ENCODE results near the gene DCTN5. TPM values are rescaled to one million over a fixed set of nuclear protein-coding genes. Genes with fewer than 3 reads are reported as not detected.
"Not testable (repeated sequence)": the region's sequence is repeated elsewhere in the genome, so short reads cannot be mapped to it uniquely, and the experiment has no call there.

DCTN5 gene
- total and polyA plus RNA-seq, 10 donors: 11.9 to 62.5 (median 41.3) TPM

DNA sequence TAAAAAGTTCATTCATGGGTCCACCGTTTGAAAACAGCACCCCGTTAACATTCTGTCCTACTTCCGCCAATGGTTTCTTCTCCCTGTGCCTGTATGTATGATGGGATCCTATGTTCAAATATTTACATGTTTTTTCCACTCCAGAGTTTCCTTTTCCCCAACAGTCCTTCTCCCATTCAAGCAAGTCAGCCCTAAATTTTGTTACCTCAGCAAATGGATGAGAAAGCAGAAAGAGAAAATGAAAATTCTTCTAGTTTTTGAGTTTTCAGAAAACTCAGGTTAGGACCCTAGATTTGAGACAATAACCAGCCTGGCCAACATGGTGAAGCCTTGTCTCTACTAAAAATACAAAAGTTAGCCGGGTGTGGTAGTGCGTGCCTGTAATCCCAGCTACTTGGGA, 75.2 kb downstream of the DCTN5 start:
- Histone ChIP-seq H3K4me3 (no peak overlapping the region), H3K9me3 (peaks cover 0 to under 1% (median 0%) of the 10 kb centered on the region in 8 donors), H3K4me1 (peaks cover 0 to 5% (median 0%) of the 10 kb centered on the region in 6 donors), H3K27me3 (replicated peaks in 1 of 7) (peaks cover 0 to 71% (median 22%) of the 10 kb centered on the region in 7 donors), H3K27ac (no peak overlapping the region), H3K36me3 (no peaks in the 10 kb centered on the region)
- DNase-seq: no peak
- intact Hi-C loops (cut with DNase I; ENCODE audit: low total_unique reads): no loop called here
- WGBS, 5 donors: 87 to 89% (median 87%) methylated on average over 5 of the region's 5 CpGs
- TF ChIP-seq POLR2AphosphoS5 (IDR thresholded peaks at IDR 0.05): no peak
- TF ChIP-seq POLR2A (IDR thresholded peaks at IDR 0.05): no peak
- TF ChIP-seq CTCF (IDR thresholded peaks at IDR 0.05 in 8 of 11, conservative IDR thresholded peaks at IDR 0.05 in 3 of 11): no peak

DNA sequence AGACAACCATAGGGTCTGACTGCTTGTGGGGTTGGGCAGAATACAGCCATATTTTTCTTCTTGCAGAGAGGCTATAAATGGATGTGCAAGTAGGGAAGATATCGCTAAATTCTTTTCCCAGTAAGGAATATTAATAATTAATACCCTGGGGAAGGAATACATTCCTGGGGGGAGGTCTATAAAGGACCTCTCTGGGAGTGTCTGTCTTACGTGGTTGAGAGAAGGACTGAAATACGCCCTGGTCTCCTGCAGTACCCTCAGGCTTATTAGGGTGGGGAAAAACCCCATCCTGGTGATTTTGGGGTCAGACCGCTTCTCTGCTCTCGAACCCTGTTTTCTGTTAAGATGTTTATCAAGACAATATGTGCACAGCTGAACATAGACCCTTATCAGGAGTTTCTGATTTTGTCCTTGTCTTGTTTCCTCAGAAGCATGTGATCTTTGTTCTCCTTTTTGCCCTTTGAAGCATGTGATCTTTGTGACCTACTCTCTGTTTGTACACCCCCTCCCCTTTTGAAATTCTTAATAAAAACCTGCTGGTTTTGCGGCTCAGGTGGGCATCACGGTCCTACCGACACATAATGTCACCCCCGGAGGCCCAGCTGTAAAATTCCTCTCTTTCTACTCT, 81.5 kb downstream of the DCTN5 start:
- H3K27ac ChIP-seq; H3K4me1 ChIP-seq; DNase-seq; H3K36me3 ChIP-seq; H3K4me3 ChIP-seq; intact Hi-C loops (cut with DNase I; ENCODE audit: low total_unique reads): not testable (repeated sequence)
- peaks cover 0 to 21% (median 0%) of the 10 kb centered on the region in 7 donors for H3K27me3 ChIP-seq (replicated peaks in 1 of 7)
- 75 to 91% (median 82%) methylated on average over 9 of the region's 9 CpGs for WGBS, 5 donors
- H3K9me3 ChIP-seq: peaks cover 0 to 22% (median 19%) of the 10 kb centered on the region in 8 donors

DNA sequence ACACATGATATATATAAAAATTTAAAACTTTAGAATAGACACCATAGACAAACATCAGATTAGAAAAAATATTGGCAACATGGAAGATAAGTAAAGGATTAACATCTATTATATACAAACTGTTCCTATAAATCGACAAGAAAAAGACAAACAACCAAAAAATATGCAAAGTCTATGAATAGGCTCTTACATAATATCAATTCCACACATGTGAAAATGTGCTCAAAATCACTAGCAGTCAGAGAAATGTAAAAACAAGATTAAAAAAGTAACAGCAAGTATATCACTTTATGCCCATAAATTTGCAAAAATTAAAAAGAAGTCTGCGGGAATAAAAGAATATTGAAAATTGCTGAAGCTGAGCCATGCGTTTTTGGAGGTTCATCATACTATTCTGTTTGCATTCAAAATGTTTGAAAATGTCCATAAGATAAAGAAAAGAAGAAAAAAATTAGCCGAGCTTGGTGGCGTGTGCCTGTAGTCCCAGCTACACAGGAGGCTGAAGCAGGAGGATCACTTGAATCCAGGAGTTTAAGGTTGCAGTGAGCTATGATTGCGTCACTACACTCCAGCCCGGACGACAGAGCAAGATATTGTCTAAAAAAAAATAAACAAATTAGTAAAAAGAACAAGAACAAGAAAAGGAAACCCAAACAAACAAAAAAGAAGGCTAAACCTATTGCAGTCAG, 83.0 kb downstream of the DCTN5 start:
- TF ChIP-seq CTCF (IDR thresholded peaks at IDR 0.05 in 8 of 11, conservative IDR thresholded peaks at IDR 0.05 in 3 of 11) (no peak), POLR2AphosphoS5 (IDR thresholded peaks at IDR 0.05) (no peak), POLR2A (IDR thresholded peaks at IDR 0.05) (no peak)
- DNase-seq: no peak
- 78 to 85% (median 83%) methylated on average over 8 of the region's 8 CpGs for WGBS, 5 donors
- H3K4me3 ChIP-seq: no peak overlapping the region
- H3K27ac ChIP-seq: no peak overlapping the region
- intact Hi-C loops (cut with DNase I; ENCODE audit: low total_unique reads): no loop called here
- H3K4me1 ChIP-seq: peaks cover 0 to 5% (median 2%) of the 10 kb centered on the region in 6 donors
- H3K9me3 ChIP-seq: peaks cover 0 to 22% (median 19%) of the 10 kb centered on the region in 8 donors
- H3K27me3 ChIP-seq (replicated peaks in 1 of 7): peaks cover 0 to 16% (median 0%) of the 10 kb centered on the region in 7 donors
- H3K36me3 ChIP-seq: no peaks in the 10 kb centered on the region

DNA sequence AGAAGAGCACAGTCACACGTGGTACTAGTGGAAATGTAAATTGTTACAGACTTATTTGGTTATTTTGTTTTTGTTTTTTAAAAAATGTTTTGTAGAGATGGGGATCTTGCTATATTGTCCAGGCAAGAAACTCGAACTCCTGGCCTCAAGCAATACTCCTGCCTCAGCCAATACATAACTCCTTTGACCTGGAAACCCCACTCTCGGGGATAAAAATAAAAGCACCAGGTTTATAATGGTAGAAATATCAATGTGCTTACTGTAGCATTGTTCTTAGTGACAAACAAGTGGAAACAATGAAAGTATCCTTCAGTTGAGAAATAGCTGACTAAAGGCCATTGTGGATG, 83.5 kb downstream of the DCTN5 start:
- DNase-seq: no peak
- 59 to 75% (median 72%) methylated on average over 3 of the region's 3 CpGs for WGBS, 5 donors
- no peak for TF ChIP-seq CTCF (IDR thresholded peaks at IDR 0.05 in 8 of 11, conservative IDR thresholded peaks at IDR 0.05 in 3 of 11)
- TF ChIP-seq POLR2AphosphoS5 (IDR thresholded peaks at IDR 0.05): no peak
- no peak for TF ChIP-seq POLR2A (IDR thresholded peaks at IDR 0.05)
- H3K9me3 ChIP-seq: peaks cover 0 to 22% (median 19%) of the 10 kb centered on the region in 8 donors
- no peak overlapping the region for H3K4me3 ChIP-seq
- no peak overlapping the region for H3K27ac ChIP-seq
- H3K4me1 ChIP-seq: peaks cover 0 to 5% (median 2%) of the 10 kb centered on the region in 6 donors
- peaks cover 0 to 19% (median 0%) of the 10 kb centered on the region in 7 donors for H3K27me3 ChIP-seq (replicated peaks in 1 of 7)
- H3K36me3 ChIP-seq: no peaks in the 10 kb centered on the region
- intact Hi-C loops (cut with DNase I; ENCODE audit: low total_unique reads): no loop called here
